ENCODE data around the gene KCNJ5. TPM values are rescaled to one million over a fixed set of nuclear protein-coding genes. Genes with fewer than 3 reads are reported as not detected.

Gene KCNJ5
- total RNA-seq, 1 donor from 2014 or later: 12.9 TPM

GRCh38 chr11:128949791-128950454, 58.8 kb downstream of the KCNJ5 start:
- Histone ChIP-seq H3K9me3 (no peaks in the 10 kb centered on the region), H3K4me3 (no peak overlapping the region), H3K27ac (no peak overlapping the region), H3K27me3 (ENCODE audit: low read depth) (no peaks in the 10 kb centered on the region), H3K4me1 (no peaks in the 10 kb centered on the region), H3K36me3 (no peaks in the 10 kb centered on the region)
- intact Hi-C loops (cut with DNase I): no loop called here
- no peak for DNase-seq
- TF ChIP-seq, protein P1, sequence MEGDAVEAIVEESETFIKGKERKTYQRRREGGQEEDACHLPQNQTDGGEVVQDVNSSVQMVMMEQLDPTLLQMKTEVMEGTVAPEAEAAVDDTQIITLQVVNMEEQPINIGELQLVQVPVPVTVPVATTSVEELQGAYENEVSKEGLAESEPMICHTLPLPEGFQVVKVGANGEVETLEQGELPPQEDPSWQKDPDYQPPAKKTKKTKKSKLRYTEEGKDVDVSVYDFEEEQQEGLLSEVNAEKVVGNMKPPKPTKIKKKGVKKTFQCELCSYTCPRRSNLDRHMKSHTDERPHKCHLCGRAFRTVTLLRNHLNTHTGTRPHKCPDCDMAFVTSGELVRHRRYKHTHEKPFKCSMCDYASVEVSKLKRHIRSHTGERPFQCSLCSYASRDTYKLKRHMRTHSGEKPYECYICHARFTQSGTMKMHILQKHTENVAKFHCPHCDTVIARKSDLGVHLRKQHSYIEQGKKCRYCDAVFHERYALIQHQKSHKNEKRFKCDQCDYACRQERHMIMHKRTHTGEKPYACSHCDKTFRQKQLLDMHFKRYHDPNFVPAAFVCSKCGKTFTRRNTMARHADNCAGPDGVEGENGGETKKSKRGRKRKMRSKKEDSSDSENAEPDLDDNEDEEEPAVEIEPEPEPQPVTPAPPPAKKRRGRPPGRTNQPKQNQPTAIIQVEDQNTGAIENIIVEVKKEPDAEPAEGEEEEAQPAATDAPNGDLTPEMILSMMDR (IDR thresholded peaks at IDR 0.05): no peak
- no peak for ATAC-seq

DNA sequence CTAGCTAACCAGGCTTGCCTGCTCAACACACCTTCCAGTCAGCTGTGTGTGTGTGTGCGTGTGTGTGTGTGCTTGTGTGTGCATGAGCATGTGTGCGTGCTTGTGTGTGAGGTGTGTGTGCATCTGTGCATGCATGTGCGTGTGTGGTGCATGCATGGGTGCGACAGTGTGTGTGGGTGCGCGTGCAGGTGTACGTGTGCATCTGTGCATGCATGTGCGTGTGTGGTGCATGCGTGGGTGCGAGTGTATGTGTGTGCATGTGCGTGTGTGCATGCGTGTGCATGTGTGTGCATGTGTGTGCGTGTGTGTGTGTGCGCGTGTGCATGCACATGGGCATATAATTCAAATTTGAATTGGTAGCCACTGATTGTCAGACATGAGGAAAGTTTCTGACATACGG, 62.0 kb downstream of the KCNJ5 start:
- H3K4me1 ChIP-seq: no peaks in the 10 kb centered on the region
- intact Hi-C loops (cut with DNase I): no loop called here
- ATAC-seq: peak in 1 of 2 donors; percentile 30

DNA sequence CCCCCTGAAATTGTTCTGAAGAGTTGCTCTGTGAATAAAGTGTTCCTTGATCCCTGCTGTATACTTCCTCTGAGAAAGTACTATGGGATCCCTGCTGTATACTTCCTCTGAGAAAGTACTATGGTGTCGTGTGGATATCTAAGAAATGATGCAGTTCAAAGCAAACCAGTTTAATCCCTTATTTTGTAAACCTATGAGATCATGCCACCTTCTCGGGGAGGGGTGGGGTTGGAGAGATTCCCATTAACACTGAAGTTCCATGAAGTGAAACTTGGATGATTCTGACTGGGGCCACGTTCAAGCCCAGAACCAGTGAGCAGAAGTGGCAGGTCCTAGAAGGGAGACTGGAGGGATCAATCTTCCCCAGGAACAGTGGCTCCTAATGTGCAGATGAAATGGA, 64.5 kb downstream of the KCNJ5 start:
- Histone ChIP-seq H3K4me3 (no peak overlapping the region), H3K9me3 (no peaks in the 10 kb centered on the region), H3K36me3 (no peaks in the 10 kb centered on the region), H3K27me3 (ENCODE audit: low read depth) (no peaks in the 10 kb centered on the region), H3K27ac (no peak overlapping the region), H3K4me1 (no peaks in the 10 kb centered on the region)
- TF ChIP-seq, protein P1 (IDR thresholded peaks at IDR 0.05): no peak
- ATAC-seq (no peak), DNase-seq (no peak)
- intact Hi-C loops (cut with DNase I): loop anchor here (5.0 kb wide), 1 partner anchor 68 kb away; no protein-coding TSS in a partner anchor

More for the DNA sequence above, 62.0 kb downstream of the KCNJ5 start:
- no peaks in the 10 kb centered on the region for H3K36me3 ChIP-seq
- no peak overlapping the region for H3K4me3 ChIP-seq
- TF ChIP-seq, protein P1 (IDR thresholded peaks at IDR 0.05): no peak
- H3K27me3 ChIP-seq (ENCODE audit: low read depth): no peaks in the 10 kb centered on the region
- DNase-seq: no peak
- H3K27ac ChIP-seq: no peak overlapping the region
- no peaks in the 10 kb centered on the region for H3K9me3 ChIP-seq

DNA sequence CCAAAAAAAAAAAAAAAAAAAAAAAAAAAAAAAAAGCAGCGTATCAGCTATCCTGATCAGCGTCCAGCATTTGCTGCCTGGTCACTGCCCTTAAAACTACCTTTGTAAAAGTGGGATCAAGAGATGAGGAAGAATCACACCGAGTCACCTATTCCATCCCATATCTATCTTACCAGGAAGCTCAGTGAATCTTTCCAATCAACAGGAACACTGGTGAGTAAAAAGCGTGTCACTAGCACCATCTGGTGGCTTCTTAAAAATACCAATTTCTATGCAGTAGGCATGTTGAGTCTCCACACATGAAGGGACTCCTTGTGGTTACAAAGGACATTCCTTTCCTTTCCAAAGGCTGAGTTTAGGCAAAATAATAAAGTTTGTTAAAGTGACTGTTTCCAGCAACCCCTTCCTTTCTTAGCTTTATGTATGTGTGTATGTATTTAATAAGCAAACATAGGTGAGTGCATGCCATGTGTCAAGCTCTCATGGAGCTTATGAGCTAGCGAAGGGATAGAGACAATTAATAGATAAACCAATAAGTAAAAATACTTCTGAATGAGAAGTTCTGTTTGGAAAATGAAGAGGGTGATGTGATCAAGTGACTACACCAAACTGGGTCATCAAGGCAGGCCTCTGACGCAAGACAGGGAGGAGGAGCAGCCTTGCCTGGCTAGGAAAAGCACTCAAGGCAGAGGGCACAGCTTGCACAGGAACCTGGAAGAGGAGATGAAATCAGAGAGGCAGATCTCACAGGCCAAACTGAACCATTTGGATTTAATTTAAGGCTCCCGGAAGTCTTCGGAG, 65.4 kb downstream of the KCNJ5 start:
- DNase-seq: no peak
- Histone ChIP-seq H3K27me3 (ENCODE audit: low read depth) (no peaks in the 10 kb centered on the region), H3K4me1 (no peaks in the 10 kb centered on the region), H3K27ac (no peak overlapping the region), H3K4me3 (no peak overlapping the region), H3K9me3 (no peaks in the 10 kb centered on the region), H3K36me3 (no peaks in the 10 kb centered on the region)
- peak; percentile 68 to 83 for ATAC-seq
- TF ChIP-seq, protein P1 (IDR thresholded peaks at IDR 0.05): peak; percentile 67
- intact Hi-C loops (cut with DNase I): loop anchor here (5.0 kb wide), 1 partner anchor 69 kb away; no protein-coding TSS in a partner anchor

GRCh38 chr11:128957202-128957482, 66.0 kb downstream of the KCNJ5 start:
- ATAC-seq (peak in 1 of 2 donors; percentile 7), DNase-seq (no peak)
- H3K36me3 ChIP-seq: no peaks in the 10 kb centered on the region
- no peaks in the 10 kb centered on the region for H3K4me1 ChIP-seq
- no peak overlapping the region for H3K4me3 ChIP-seq
- intact Hi-C loops (cut with DNase I): loop anchor here (5.0 kb wide), 1 partner anchor 70 kb away; no protein-coding TSS in a partner anchor
- TF ChIP-seq, protein P1 (IDR thresholded peaks at IDR 0.05): no peak
- no peaks in the 10 kb centered on the region for H3K27me3 ChIP-seq (ENCODE audit: low read depth)
- no peaks in the 10 kb centered on the region for H3K9me3 ChIP-seq
- no peak overlapping the region for H3K27ac ChIP-seq
